Effector CD4-positive, alpha-beta T cell (primary cell): ENCODE data around the gene RASGRP3.

ENCODE experiments used
- DNase-seq: peaks from one replicate; pipeline ENCODE4 v3.0.0-alpha.2; 2020

RASGRP3 gene

DNA sequence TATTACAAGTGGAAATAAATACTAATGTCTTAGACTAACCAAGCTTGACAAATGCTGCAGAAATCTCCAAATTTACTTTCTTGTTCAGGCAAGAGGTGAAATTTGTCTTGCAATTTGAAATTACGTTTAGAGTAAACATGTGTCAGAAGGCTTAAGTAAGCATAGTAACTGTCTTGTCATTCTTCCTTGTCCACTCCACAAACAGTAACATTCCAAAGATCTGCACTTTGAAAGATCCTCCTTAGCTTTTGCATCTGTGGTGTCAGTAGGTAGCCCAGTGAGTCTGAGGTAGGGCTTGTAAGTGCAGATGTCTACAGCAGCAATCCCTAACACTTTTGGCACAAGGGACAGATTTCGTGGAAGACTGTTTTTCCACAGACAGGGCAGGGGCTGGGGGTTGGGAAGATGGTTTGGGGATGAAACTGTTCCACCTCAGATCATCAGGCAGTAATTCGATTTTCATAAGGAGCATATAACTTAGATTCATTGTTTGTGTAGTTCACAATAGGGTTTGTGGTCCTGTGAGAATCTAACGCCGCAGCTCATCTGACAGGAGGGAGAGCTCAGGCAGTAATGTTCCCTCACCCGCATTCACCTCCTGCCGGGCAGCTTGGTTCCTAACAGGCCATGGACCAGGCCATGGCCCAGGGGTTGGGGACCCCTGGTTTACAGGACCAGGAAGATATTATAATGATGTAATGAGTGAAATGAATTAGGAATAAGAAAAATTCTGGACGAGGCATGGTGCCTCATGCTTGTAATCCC lies 18.6 kb downstream of the RASGRP3 start:
- DNase-seq = no peak

GRCh38 chr2:33495683-33496082 lies 19.2 kb downstream of the RASGRP3 start:
- DNase-seq = no peak

DNA sequence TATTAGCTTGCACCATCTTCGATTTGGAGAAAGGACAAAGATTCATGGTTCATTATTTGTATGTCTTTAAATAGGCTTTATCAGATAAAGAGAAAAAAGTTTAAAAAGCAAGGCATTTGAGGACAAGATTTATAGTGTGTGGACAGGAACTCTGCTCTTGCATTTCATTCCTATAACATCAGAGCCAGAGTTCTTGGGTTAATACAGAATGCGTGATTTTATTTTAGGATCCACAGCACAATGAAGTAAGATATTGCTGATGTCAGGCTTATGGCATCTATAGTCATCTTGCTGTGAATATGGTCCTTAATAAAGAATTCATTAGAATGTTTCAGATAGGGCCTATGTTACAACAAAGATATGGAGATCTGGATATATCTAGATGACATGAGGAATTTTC lies 19.7 kb downstream of the RASGRP3 start:
- DNase-seq = no peak

- no peak for DNase-seq
Observed at GRCh38 chr2:33496726-33497125, 20.3 kb downstream of the RASGRP3 start.

DNA sequence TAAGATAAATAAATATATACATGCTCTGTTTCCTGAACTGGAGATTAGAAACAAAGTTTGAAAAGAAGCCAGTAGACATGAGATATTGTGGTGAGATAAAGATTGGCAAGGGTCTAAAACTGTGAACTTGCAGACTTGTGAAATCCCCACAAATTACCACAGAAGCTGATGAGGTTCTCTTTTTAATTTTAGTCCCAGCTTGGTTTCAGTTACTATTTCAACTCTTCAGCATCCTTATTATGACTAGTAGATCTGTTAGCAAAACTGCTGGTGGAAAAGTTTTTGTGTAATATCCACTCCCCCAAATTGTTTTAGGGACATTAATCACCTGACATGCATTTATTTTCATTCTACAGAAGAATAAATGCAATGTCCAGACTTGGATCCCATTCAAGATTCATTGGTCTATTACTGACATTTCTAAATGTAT lies 20.8 kb downstream of the RASGRP3 start:
- no peak for DNase-seq

GRCh38 chr2:33498291-33498956 lies 22.0 kb downstream of the RASGRP3 start:
- DNase-seq = no peak

GRCh38 chr2:33500177-33500576 lies 23.7 kb downstream of the RASGRP3 start:
- no peak for DNase-seq

- no peak for DNase-seq
Observed at GRCh38 chr2:33502025-33502424, 25.6 kb downstream of the RASGRP3 start.

DNA sequence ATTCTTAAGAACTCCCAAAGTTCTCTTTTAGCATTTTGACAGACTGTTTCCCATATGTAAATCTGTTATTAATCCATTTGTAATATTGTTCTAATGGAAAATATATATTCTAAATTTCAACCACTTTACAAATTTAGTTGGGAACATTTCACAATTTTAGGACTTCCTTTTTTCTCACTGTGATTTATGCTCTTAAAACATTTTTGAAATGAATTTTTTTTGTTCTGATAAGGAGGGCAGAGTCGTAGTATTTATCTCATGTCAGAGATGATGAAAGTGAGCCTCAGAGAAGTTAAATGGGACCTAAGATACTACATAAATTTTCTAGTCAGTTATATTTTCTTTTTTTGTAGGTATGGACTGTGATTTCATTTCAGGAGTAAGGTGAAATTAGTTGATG lies 26.6 kb downstream of the RASGRP3 start:
- no peak for DNase-seq

GRCh38 chr2:33505966-33506365 lies 29.5 kb downstream of the RASGRP3 start:
- no peak for DNase-seq

- no peak for DNase-seq
Observed at GRCh38 chr2:33509908-33510585, 33.6 kb downstream of the RASGRP3 start.

- DNase-seq = no peak
Observed at GRCh38 chr2:33510586-33510968, 34.1 kb downstream of the RASGRP3 start.

- DNase-seq = no peak
Observed at GRCh38 chr2:33511141-33511540, 34.7 kb downstream of the RASGRP3 start.

DNA sequence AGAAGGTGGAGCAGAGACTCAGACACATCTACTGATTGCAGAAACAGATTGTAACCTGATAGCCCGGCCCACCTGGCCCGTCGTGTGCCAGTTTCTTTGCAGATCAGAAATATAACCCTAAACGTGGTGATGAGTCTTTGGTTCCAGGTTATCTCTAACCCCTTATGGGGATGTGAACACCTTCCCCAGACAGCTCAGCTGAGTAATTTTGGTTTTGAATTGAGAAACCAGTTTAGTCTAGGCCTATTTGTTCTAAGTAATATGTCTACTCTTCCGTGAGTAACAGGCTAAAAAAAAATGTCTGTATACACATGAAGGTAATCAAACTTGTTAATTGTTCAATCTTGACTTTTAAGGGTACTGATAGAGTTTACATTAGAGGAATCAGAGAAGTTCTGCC lies 35.7 kb downstream of the RASGRP3 start:
- DNase-seq = no peak

- DNase-seq = no peak
Observed at GRCh38 chr2:33513480-33513879, 37.0 kb downstream of the RASGRP3 start.

DNA sequence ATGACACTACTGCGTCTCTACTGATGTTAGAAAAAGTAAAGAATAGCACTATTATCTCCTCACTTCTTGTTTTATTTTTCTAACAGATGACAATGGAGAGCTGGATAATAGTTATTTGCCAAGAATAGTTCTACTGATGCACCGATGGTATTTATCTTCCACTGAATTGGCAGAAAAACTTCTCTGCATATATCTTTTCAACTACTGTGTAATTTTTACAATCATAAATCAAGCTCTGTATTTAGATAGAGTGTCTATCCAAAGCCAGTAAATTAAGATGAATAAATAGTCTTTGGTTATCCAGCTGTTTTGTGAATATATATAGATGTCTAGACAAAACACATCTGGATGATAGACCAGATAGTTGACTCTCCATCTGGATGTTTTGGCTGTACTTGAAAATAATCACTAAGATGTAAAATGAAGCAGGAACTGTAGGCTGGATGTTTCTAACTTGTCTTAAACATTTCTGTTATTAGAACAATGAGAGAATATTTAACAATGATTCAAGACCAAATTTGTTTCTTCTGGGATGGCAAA lies 40.1 kb downstream of the RASGRP3 start:
- DNase-seq = no peak

DNA sequence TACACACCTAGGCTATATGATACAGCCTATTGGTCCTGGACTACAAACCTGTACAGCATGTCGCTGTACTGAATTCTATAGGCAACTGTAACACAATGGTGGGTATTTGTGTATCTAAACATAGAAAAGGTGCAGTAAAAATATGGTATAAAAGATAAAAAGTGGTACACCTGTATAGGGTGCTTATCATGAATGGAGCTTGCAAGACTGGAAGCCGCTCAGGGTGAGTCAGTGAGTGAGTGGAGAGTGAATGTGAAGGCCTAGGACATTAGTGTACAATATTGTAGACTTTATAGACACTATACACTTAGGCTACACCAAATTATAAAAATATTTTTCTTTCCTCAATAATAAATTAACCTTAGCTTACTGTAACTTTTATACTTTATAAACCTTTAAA lies 41.8 kb downstream of the RASGRP3 start:
- no peak for DNase-seq

- DNase-seq = no peak
Observed at GRCh38 chr2:33518929-33519328, 42.5 kb downstream of the RASGRP3 start.

DNA sequence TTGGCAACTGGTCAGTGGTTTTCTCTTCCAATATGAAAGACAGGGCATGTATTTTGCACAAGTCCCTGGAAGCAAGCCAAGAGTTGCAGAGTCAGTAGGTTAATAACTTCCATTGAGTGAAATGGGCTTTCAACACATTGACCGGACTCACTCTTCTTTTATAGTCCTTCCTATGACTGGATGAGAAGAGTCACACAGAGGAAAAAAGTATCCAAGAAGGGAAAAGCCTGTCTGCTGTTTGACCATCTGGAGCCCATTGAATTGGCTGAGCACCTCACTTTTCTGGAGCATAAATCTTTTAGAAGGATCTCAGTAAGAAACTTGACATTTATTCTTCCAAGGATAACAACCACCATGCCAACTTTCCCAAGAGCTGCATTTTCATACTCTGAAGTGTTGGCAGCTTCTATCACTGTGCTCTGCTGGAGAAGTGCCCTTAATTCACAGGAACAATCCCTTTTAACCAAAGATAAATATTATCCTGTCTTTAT lies 45.4 kb downstream of the RASGRP3 start:
- no peak for DNase-seq

DNA sequence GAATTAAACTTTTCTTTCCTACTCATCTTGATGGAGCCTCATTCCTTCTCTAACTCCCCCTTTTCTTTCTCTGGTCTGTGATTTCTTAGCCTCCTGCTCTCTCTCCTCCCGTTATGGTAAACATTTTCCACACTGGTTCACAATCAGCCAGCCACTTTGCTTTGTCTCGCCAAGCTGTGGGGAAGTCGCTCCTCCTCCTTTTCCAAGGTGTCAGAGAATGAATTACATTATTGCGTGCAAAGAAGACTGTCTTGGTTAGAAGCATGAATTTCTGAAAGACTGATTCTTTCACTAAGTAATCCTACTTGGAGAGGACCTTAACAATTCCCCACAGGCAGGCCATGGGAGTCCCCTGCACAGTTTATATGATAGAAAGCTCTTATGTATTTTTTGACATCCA lies 46.1 kb downstream of the RASGRP3 start:
- DNase-seq = no peak

GRCh38 chr2:33525666-33526065 lies 49.2 kb downstream of the RASGRP3 start:
- no peak for DNase-seq

DNA sequence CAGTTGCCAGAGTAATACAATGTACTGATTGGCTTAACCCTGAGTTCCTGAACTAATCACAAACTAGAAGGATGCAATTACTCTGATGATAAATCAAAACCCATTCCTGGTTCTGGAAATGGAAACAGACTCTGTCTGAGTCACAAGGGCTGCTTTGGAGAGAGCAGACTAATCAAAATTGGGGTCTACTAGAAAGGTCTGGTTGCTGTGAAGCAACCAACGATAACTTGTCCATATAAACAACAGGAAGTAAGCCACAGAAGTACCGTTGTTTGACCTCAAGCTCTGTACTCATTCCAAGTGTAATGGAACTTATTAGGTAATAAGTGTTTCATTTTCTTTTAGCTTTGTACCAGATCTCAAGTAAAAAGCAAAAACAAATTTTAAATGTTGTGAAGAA lies 49.7 kb downstream of the RASGRP3 start:
- no peak for DNase-seq

- DNase-seq = no peak
Observed at GRCh38 chr2:33526921-33527320, 50.5 kb downstream of the RASGRP3 start.
